H1 (cell line): ENCODE measurements around the gene TBC1D2B.

Experiments
- CEBPB ChIP-seq: IDR thresholded peaks from 2 replicates; pipeline ENCODE4 v1.6.1; 2012; ENCODE audit warnings: low read depth, low read length
- CHD2 ChIP-seq: IDR thresholded peaks from 2 replicates; pipeline ENCODE4 v1.6.1; 2012; ENCODE audit warnings: low read length, improper control_type of control experiment
- CREB1 ChIP-seq: IDR thresholded peaks from 2 replicates; pipeline ENCODE4 v1.6.1; 2012; ENCODE audit warnings: inconsistent platforms
- CTCF ChIP-seq, 3 experiments: IDR thresholded peaks; 1 replicate in 2 of 3; 2 replicates in 1 of 3; pipeline versions ENCODE4 v1.5.1 to v1.6.1; 2011; ENCODE audit warnings: low read length in 3 of 3, mild to moderate bottlenecking in 3 of 3, inconsistent platforms in 2 of 3, low read depth in 1 of 3, moderate library complexity in 1 of 3; ENCODE audit not compliant: insufficient read depth in 1 of 3; ENCODE audit errors: control extremely low read depth in 1 of 3
- HDAC6 ChIP-seq: IDR thresholded peaks from one replicate; pipeline ENCODE4 v1.7.1; 2012; ENCODE audit warnings: low read depth, mild to moderate bottlenecking, inconsistent platforms, low read length, moderate library complexity
- JUND ChIP-seq: IDR thresholded peaks from 2 replicates; pipeline ENCODE4 v1.6.1; 2011; ENCODE audit warnings: mild to moderate bottlenecking, improper control_type of control experiment, low read length
- POLR2A ChIP-seq, 2 experiments: IDR thresholded peaks; 1 replicate in 1 of 2; 2 replicates in 1 of 2; pipeline ENCODE4 v1.6.1; 2011; ENCODE audit warnings: low read depth in 2 of 2, low read length in 2 of 2, mild to moderate bottlenecking in 2 of 2; ENCODE audit errors: control extremely low read depth in 1 of 2
- POLR2AphosphoS5 ChIP-seq: IDR thresholded peaks from 2 replicates; pipeline ENCODE4 v1.6.1; 2011; ENCODE audit warnings: low read depth, low read length
- RAD21 ChIP-seq, 2 experiments: IDR thresholded peaks in 1 of 2; conservative IDR thresholded peaks in 1 of 2; 2 replicates each; pipeline ENCODE4 v1.6.1; 2011; ENCODE audit warnings: low read depth in 2 of 2, low read length in 2 of 2, improper control_type of control experiment in 1 of 2, inconsistent platforms in 1 of 2, mild to moderate bottlenecking in 1 of 2, moderate library complexity in 1 of 2
- RFX5 ChIP-seq: IDR thresholded peaks from 2 replicates; pipeline ENCODE4 v1.6.1; 2011; ENCODE audit warnings: low read depth, low read length, improper control_type of control experiment, borderline replicate concordance
- SIN3A ChIP-seq, 2 experiments: IDR thresholded peaks in 1 of 2; conservative IDR thresholded peaks in 1 of 2; 2 replicates each; pipeline ENCODE4 v1.6.1; 2011 to 2012; ENCODE audit warnings: low read length in 2 of 2, improper control_type of control experiment in 1 of 2, low read depth in 1 of 2, mild to moderate bottlenecking in 1 of 2
- SP2 ChIP-seq: IDR thresholded peaks from 2 replicates; pipeline ENCODE4 v1.6.1; 2012; ENCODE audit warnings: mild to moderate bottlenecking, low read length, inconsistent platforms
- TAF1 ChIP-seq: IDR thresholded peaks from 2 replicates; pipeline ENCODE4 v1.6.1; 2011; ENCODE audit warnings: mild to moderate bottlenecking, low read depth, low read length
- YY1 ChIP-seq: IDR thresholded peaks from 2 replicates; pipeline ENCODE4 v1.6.1; 2011; ENCODE audit warnings: low read depth, mild to moderate bottlenecking, low read length

GRCh38 chr15:78102211-78102610 is 24.7 kb upstream of the TBC1D2B start:
- no peak for TF ChIP-seq JUND
- no peak for TF ChIP-seq CTCF (IDR thresholded peaks at IDR 0.05; ENCODE audit: control extremely low read depth in 1 of 3, insufficient read depth in 1 of 3, low read depth in 1 of 3, low read length in 3 of 3)
- TF ChIP-seq TAF1, result no peak
- TF ChIP-seq YY1, result no peak
- TF ChIP-seq CHD2, result no peak
- TF ChIP-seq CEBPB, result no peak
- TF ChIP-seq POLR2A (IDR thresholded peaks at IDR 0.05; ENCODE audit: control extremely low read depth in 1 of 2, low read depth in 2 of 2, low read length in 2 of 2), result no peak
- TF ChIP-seq HDAC6, result no peak
- TF ChIP-seq POLR2AphosphoS5, result no peak
- TF ChIP-seq CREB1, result no peak
- TF ChIP-seq SP2, result no peak
- no peak for TF ChIP-seq SIN3A (conservative IDR thresholded peaks at IDR 0.05 in 1 of 2, IDR thresholded peaks at IDR 0.05 in 1 of 2; ENCODE audit: low read depth in 1 of 2, low read length in 2 of 2)
- no peak for TF ChIP-seq RAD21 (IDR thresholded peaks at IDR 0.05 in 1 of 2, conservative IDR thresholded peaks at IDR 0.05 in 1 of 2; ENCODE audit: low read depth in 2 of 2, low read length in 2 of 2)
- TF ChIP-seq RFX5, result no peak
